GM18511 (cell line): ENCODE results near the gene RPP30.

Source experiments
- ATAC-seq: cut with Tn5 transposase; IDR thresholded peaks from one replicate; pipeline ENCODE4 v1.9.1; 2021; ENCODE audit warnings: mild to moderate bottlenecking, moderate library complexity; ENCODE audit not compliant: unreplicated experiment

The RPP30 gene

DNA sequence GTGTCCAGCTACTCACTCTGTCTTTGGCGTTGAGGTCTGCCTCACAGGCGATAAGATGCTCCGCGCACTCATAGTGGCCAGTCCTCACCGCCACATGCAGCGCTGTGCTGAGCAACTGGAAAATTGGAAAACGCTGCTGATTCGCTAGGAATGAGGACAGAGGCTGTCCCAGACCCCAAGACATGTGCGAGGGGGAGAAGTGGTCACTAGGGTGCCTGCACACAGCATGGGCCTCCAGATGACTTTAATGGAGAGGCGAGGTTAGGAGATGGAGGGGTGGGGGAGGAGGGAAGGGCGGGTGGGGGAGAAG is 43.9 kb downstream of the RPP30 start:
- ATAC-seq, result no peak

DNA sequence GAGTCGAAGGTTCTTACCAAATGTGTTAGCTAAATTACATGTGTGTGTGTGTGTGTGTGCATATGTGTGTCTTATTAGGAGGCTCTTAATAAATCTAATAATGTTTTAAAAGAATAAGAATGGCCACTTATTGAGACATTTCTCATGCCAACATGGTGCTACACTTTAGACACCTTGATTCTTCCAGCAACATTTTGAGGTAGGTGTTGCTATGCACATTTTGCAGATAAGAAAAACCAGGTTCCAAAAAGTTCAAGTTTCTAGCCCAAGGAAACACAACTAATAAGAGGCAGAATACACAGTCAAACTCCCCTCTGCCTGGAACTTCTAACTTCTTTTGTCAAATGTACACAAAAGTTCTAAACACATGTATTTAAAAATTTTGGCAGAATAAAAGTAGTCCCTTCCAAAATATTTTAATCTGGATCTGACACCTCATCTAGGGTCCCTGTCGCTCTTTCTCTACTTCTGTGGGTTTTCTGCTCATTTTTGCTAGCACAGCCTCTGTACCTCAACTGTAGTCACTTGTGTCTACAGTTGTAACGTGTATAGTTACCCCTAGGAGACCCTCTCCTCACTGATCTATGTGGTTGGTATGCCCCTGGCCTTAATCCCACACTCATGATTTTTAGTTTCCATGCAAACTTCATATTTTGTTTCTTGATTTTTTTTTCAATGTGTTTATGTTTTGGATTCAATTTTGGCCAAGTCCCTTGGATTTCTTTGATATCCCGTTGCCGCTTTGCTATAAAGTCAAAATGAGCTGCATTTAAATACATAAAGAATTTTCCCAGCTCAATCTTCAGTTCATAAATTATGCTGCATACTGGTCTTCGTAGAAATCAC is 44.8 kb downstream of the RPP30 start:
- ATAC-seq, result no peak

DNA sequence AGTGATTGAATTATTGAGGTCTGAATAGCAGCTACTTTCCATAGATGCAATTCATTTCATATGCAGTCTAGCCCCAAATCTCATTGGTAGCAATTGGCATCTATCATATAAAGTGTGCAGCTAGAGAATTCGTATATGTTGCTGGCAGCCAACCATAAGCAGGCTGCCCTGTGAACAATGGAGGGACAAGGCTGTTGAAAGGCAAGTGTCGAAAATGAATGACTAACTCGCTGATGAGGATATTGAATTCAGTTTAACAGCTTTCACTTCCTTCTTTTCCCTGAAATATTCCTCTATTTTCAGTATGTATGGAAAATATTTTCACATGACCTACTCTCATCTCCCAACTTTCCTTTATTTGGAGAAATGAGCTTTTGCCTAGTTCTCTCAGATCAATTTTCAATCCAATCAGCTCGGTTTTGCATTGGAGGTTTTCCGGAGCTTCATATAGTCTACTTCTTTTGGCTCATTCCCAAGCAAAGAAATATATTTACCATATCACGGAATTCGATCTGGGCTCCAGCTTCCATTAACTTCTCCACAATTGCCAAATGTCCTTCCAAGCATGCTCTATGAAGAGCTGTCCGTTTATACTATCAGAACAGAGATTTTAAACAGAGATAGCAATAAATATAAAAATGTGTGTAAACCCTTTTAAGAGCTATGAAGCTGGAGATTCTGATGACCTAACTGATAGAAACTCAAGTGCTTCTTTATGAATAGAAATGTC is 45.6 kb downstream of the RPP30 start:
- ATAC-seq, result no peak

DNA sequence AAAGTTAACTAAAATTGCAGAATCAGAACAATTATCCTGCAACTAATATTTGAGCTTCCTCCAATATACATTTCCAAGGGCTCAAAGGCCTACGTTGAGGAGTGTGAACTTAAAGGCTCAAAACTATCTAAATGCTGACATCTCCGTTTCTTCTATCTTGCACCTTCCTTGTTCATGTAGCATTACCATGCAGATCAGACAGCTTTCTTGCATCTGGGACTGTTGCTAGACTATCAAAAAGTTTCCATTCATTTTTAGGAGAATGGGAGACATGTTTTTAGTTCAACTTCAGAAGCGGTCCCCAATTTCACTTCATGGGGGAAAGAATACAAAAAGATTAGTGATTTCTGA is 46.2 kb downstream of the RPP30 start:
- ATAC-seq, result no peak

DNA sequence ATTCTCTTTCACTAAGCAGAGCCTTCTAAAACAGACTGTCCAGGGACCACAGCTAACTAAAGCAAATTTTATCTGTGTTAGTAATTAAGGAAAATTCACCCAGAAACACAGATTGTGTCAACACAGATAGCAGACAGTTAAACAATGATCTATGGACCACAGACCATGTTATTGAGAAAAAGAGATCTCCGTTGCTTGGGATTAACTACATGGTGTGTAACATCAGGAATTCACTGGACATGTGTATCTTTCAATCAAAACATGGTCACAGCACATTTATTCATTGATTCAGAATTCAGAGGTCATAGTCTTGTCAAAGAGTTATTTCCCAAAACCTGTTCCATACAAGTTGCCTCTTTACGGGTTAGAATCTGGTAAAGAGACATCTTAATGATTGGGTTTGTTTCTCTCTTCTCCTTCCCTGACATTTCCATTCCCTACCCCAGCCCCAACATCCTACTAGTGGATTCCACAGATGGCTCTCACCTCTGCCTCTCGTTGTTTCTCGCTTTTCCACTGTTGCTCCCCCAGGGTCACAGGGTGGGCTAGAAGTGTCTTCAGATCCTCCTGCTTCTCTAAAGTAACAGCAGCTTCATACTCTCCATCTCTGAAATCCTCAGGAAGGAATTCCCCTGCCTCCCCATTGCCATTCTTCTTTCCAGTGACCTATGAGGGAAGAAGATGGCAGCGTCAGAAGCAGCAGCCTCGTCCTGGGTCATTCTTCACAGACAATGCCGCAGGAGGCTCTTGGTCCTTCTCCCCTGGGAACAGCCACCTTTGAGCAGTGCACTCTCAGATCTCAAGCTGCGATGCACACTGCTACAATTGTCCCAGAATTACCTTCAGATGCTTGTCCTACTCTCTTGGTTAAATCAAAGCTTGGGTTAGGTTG is 48.2 kb downstream of the RPP30 start:
- ATAC-seq, result no peak

DNA sequence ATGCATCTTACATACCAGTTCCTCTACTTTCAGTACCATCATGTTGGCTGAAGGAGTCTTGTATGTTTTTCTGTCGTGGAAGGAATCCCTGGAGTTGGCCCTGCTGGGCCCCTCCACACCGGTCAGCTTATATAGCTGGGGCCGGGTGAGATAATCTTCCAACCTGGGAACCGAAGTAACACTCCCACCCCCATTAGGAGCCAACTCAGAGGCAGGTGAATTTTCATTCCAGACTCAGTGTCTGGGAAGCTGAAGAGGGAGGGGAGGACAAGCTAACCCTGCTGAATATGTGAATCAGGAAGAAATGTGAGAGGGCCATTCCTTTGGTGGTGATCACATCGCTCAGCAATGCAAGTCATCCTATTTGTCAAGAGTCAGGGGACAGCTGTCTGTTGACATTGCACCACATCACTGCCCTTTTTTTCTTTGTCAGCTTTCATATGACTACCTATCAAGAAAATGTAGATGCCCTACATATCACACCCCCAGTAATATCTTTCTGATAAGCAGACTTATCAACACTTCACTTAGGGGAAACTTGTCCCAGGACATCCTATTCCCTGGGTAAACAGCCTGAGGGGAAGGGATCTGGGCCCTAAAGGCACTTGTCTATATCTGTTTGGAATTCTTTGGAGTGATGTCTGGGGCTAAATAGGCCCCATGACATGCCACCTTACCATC is 49.4 kb downstream of the RPP30 start, which contains the start of gene ANKRD1:
TSS of gene ANKRD1 (minus strand) at position 102 of the 681 bp plus-strand sequence. CDS start at position 42, 60 bp downstream.
- ATAC-seq, result no peak

DNA sequence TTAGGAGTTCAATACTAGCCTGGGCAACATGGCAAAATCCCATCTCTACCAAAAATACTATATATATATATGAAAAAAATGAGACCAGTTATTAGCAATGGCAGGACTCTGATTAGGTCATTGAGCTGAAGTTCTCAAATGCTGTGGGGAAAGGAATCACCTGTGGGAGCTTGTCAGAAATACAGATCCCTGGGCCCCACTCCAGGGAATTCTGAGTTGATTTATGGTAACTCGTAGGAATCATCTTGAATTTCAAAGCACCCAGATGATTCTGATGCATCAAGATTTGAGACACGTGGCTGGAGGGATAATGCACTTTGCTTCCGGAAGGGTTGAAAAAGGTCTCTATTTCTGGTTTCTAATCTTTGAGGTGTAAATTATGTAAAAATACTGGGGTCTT is 50.1 kb downstream of the RPP30 start:
- ATAC-seq, result no peak

DNA sequence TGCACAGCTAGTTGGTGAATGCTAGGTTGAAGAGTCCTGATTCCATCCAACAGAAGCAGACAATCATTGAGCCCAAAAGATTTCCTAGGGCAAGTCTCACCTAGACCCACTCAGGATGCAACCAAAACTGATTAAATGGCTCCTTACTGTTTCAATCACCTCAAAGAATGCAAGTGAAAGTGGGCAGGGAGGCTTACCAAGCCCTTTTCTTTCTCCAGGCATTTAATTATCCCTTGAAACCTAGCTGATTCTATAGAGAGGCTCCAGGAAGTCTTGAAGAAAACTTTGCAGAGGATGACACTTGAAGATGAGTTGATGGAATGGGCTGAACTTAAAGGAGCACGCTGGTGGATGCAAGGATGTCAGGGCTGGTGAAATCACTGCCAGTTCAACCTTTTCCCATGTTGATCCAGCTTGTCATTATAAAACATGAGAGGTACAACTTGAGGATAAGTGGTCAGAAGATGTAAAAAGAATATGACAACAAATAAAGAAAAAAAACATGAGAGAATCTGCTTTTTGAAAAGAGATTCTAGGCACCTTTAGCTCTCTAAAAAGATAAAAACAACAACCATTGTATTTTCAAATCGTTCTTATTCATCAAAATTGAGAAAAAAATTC is 51.4 kb downstream of the RPP30 start:
- no peak for ATAC-seq

DNA sequence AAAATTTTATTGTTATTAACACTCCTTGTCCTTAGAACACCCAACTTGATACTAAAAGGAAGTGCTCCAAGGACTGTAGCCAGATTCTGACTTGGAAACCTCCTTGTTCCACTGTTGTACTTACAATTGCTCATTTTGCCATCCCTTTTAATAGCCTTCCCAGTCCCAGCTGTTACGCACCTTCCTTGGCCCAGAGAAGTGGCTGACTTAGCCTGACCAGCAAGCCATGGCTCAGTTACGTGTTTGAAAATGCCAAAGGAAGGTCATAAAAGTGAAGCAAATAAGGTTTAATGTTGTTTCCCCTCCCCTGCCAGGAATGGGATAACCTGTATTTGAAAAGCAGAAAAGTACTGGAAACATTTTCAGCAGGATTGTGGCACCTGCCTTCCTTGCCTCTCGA is 52.8 kb downstream of the RPP30 start:
- no peak for ATAC-seq

DNA sequence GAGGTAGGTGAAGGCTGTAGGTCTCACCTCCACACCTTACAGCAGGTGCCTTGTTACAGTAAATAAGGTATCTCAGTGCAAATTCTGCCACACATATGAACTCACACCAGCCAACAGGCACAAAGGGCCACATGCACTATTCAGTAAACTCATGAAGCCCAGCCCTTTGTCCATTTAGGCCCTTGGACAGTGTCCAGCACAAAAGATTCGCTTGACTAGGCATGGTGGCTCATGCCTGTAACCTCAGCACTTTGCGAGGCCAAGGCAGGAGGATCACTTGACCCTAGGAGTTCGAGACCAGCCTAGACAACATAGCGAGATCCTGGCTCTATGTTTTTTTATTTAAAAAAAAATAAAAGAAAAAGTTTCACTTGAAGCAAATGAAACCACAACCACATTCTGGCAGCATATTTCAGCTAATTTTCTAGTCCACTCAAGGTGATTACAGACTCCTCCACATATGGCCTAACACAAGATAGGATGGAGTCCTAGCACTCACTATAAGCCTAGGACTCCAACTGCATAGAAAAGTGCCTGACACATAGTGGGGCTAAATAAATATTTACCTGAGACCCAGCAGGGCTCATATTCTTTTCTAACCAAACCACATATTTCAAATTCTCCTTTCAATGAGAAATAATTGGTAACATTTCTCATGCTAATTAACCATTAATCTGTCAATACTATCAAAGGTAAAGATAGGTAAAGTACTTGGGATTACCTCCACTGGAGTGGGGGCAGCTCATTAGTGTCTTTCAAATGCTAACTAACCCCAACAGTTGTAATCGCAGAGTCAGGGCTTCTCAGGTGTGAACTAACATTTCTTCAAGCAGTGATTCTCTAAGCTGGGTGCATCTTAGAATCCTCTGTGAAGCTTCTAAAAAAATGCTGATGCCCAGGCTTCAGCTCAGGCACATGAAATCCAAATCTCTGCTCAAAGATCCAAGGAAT is 53.6 kb downstream of the RPP30 start:
- no peak for ATAC-seq

DNA sequence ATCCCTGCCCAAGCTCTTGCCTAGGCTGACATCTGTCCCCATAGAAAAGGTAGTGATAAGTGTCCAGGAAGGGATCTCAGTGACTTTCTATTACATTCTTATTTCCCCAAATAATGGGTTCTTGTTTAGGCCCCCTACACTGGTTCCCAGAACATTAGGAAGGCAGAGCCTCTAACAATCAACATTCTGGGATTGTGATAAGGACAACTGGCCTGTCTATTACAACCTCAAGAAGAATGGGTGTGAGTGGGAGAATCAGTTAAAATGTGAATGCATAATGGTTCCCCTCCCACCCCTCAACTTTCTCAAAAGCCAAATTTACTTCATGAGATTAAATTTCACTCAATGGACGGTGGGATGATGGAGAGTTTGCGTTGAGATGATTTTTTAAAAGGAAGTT is 55.5 kb downstream of the RPP30 start:
- ATAC-seq, result no peak

DNA sequence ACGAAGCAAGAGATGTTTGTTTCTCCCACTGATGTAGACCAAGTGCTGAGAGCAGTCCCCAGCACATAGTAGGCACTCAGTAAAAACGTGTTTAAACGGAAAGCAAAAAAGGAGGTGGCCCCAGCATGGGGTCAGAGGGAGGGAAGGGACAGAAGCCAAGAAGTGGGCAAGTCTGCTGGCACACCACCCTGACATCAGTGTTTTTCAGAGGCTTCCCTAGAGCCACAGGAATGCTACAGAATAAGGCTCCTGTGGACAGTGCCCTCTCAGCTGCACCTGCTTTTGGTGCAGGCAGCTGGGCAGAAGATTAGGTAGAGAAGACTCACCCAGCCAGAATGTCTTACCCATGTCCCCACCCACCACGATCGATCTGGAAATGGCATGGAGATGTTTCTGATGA is 57.4 kb downstream of the RPP30 start:
- no peak for ATAC-seq

DNA sequence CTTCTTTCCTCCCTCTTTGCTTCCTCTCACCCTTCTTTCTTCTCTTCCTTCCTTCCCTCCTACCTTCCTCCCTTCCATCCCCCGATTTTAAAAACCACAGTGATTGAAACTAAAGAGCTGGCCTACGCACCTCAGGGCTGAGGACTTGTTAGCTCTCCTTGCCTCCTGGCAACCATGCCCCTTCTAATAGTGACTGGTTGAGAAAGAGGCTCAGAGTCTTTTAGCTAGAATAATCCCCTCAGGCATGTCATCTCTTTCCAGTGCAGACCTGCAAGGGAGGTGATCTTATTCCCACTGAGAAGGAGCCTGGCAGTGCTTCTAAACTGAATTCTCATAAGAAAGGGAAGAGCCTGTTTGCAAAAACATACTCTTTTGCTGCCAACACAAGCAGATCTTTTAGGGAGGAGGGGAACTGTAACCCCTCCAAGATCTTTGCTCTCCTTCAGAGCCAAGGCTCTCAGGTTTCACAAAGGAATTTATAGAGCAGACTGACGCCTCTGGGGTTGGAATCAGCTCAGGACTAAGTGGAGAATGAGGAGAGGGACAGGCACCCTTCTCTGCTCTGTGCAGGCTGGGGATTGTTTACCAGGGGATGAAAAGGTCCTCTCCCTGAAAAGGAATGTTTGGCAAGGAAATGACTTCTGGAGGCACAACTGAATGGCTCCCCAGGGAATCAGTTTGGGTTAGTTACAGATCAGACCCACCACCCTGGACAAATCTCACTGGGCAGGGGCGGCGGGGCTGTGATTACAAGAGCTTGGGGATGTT is 58.5 kb downstream of the RPP30 start:
- no peak for ATAC-seq

DNA sequence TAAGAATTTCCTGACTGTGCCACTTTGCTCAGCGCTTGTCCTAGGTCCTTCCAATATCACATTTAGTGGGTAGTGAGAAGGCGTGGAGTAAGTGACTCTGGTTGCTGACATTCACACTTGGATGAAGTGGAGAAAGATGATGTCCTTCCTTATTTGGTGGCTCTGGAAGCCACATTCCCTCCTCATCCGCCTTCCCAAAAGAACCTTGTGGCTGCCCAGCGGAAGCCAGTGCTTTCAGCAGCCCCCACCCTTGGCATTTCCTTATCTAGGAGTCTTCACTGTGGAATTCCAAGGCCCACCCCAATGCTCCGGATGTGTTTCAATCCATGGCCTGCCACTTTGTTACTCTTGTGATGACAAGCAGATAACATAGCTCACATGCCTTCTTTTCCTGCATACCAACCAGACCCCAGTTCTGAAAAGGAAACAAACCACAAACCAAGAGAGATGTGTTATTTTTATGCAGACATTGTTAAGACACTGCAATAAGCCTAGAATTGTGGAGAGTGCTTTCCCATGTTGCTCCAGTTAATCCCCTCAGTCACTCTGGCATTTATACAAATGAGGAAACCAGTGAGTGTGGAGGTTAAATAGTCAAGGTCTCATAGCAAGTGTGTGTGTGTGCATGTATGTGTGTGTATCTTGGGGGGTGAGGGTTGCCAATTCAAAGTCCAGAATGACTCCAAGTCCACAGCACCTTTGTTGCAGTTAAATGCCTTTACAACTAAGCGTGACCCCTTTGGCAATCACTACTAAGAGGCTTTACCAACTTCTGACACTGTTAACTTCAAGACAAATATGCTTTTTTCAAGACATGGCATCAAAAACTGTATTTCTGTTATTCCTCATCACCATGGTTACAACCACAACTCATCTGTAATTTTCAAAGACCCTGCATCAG is 59.4 kb downstream of the RPP30 start:
- ATAC-seq, result no peak

DNA sequence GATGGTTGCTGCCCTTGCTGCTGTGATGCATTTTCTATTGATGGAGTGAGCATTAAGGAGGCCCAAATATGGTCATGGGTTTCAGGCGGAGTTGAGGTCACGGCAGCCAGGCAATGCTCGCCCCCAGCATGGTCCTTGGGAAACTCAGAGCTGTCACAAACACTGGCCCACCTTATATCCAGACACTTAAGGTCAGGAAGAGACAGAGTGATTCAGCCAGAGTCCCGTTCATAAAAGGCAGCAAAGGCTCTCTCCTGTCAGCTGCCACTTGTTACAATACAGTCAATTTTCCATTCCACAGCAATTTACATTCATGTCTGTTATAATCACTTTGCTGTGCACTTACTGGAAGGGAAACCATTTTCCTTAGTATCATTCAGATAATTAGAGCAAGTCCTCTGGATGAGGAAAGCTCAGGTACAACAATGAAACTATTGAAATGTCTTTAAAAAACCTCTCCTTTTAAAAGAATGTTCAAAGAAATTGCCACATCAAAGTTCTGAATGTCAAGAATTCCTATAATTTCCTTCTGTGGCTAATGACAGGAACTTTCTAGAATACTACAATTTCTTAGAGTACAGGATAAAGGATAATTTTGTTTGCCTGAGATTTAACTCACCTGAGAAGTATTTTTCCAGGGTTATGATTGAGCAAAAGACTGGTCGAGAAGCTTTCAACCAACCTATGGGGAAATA is 64.0 kb downstream of the RPP30 start:
- no peak for ATAC-seq

DNA sequence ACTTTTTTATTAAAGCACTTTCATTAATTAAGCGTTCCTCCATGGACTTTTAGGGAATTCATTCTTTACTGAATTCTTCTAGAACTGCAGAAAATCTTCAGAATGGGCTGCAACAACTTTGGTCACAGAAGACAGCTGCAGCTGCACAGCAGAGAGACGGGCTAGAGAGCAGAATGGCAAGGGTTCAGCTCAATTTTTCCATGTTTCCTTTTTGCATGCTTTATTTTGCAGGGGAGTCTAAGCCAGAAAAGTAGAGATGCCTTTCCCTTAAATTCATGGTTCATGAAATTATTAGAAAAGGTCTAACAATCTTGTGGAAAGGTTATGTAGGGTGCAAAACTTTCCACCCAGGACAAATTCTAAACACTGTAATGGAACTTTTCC is 64.5 kb downstream of the RPP30 start:
- ATAC-seq, result no peak

DNA sequence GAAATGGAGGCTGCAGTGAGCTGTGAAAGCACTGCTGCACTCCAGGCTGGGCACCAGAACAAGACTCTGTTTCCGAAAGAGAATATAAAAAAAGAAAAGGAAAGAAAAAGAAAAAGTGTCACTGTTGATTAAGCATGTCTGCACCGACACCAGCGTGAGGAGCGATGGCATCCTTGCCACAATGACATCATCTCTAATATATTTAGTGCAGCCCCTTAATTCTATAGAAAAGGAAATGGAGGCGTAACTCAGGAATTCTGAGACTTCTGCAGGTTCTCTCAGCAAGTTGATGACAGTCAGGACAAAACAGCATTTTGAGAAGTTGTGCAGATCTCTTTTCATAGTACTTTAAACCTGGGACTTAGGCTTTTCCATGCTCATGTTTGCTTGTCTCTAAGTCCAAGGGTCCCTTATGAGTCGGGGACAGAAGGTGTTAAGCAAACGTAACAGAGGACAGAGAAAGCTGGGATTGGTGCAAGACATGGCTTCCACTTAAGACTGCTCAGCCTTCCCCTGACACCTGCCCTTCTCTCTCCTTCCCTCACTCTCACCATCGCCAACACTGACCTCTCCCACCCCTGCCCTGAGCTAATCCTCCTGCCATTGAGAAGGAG is 66.0 kb downstream of the RPP30 start:
- no peak for ATAC-seq
